Upper lobe of right lung (tissue), 1 donor: Measurements from ENCODE around the gene MATK. TPM values are rescaled to one million over a fixed set of nuclear protein-coding genes. Genes with fewer than 3 reads are reported as not detected.

Source experiments
- ATAC-seq: fragments of 200-7000 bp; cut with Tn5 transposase; one replicate; pipeline ENCODE4 v1.9.1; 2020; ENCODE audit warnings: mild to moderate bottlenecking, moderate library complexity
- DNase-seq: peaks from one replicate; pipeline ENCODE4 v3.0.0-alpha.2; 2020
- H3K27ac ChIP-seq: fragments of 200-600 bp; one replicate; pipeline ENCODE4 v1.8.0; 2022
- H3K27me3 ChIP-seq: fragments of 200-600 bp; one replicate; pipeline ENCODE4 v1.8.0; 2022; ENCODE audit warnings: mild to moderate bottlenecking
- H3K36me3 ChIP-seq: fragments of 200-600 bp; one replicate; pipeline ENCODE4 v1.8.0; 2022
- H3K4me1 ChIP-seq: fragments of 200-600 bp; one replicate; pipeline ENCODE4 v1.8.0; 2022
- H3K4me3 ChIP-seq: fragments of 200-600 bp; one replicate; pipeline ENCODE4 v1.8.0; 2022; ENCODE audit warnings: mild to moderate bottlenecking
- H3K9me3 ChIP-seq: fragments of 200-600 bp; one replicate; pipeline ENCODE4 v1.8.0; 2022
- CTCF ChIP-seq: fragments of 200-600 bp; IDR thresholded peaks from one replicate; pipeline ENCODE4 v1.8.0; 2022; ENCODE audit warnings: antibody characterized with exemption
- intact Hi-C: fragments of 100-400 bp; cut with DNase I; formaldehyde crosslinking; loops from one replicate; pipeline ENCODE4 v1.11.0; 2022
- total RNA-seq: library from RNA; stranded (reverse); fragmentation: NEBNext Ultra II Directional; extraction: Animal tissue kit (Norgen Biotek cat#: 25700); gene quantifications from one replicate; pipeline ENCODE4 v1.2.1, GENCODE V29; 2021
- donor health status: DM: no; HTN: yes; CAD: no; lungs with severe emphysema.

The MATK gene
- total RNA-seq, 1 donor from 2014 or later = 22.6 TPM

DNA sequence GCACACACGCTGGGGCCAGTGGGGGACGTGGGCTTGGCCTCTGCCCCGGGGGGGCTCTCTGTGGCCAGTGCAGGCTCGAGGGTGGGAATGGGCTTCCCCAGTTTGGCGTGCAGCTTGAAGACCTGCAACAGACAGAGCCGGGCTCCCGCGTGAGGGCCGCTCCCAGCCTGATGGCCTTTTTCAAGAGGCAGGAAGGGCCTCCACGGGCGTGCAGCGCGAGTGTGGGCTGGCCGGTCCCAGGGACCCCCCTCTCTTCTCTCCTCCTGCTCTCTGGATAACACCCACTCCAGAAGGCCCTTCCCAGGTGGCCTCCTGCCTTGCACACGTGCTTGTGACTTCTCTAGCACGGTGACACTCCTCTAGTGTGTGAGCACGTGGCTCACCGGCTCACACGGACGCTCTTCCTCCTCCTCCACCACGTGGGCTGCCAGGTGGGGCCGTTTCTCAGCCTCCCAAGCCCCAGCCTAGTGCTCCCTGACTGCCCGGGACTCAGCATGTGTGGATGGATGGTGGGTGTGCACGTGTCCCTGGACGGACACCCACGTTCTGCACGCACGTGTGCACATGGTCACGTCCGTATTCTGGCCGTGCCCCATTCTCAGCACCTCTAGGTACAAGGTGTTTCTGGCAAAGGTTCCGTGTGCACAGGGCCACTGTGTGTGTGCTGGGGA is 39.2 kb upstream of the MATK start:
- intact Hi-C loops = no loop called here
- Histone ChIP-seq H3K36me3 (no peaks in the 10 kb centered on the region), H3K27ac (no peak overlapping the region), H3K27me3 (no peaks in the 10 kb centered on the region), H3K4me3 (no peak overlapping the region), H3K9me3 (no peaks in the 10 kb centered on the region), H3K4me1 (no peaks in the 10 kb centered on the region)
- TF ChIP-seq CTCF = no peak
- DNase-seq (no peak), ATAC-seq (no peak)

DNA sequence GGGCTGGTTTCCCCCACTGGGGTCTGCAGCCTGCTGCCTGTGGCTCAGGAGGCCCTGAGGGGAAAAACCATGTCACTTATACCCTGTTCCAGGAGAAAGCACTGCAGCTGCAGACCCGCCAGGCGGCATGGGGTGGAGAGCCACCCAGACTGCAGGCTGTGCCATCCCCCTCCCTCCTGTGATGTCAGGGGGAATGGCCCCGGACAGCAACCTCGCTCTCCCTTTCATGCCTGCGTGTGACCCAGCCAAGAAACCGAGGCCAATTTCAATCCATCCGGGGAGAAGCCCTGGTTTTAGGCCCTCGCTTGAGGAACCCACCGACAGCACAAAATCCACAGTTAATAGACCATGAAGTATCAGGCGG is 37.2 kb upstream of the MATK start:
- no peak for ATAC-seq
- H3K9me3 ChIP-seq = no peaks in the 10 kb centered on the region
- intact Hi-C loops = no loop called here
- H3K27me3 ChIP-seq = no peaks in the 10 kb centered on the region
- no peak for TF ChIP-seq CTCF
- no peaks in the 10 kb centered on the region for H3K4me1 ChIP-seq
- no peaks in the 10 kb centered on the region for H3K36me3 ChIP-seq
- no peak overlapping the region for H3K4me3 ChIP-seq
- H3K27ac ChIP-seq = no peak overlapping the region
- no peak for DNase-seq

DNA sequence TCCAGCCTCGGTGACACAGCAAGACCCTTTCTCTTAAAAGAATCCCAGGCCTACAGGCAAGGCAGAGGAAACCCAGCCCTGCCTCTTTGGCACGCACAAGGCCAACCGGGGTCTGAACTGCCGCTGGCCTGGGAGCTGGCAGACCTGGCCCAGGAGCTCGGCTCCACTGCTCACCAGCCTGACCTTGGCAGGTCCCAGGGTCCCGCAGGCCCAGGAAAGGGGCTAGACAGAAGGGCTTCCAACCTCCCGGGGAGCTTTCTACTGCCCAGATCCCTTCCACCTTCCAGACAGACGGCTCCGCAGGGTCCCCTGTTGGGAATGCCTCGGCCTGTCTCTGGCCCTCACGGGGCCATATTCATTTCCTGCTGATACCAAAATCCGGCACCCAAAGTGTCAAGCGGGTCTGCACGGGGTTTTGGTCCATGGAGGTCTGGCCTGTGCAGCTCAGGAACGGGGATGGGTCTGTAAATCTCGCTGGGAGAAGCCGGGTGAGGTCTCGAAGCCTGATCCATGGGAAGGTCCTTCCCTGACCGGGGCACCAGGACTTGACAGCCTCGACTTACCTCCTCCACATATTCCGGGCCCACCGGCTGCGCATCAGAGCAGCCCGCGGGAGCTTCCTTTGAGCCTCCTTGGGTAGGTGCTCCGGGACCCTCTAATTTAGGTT is 36.6 kb upstream of the MATK start:
- Histone ChIP-seq H3K36me3 (no peaks in the 10 kb centered on the region), H3K9me3 (no peaks in the 10 kb centered on the region), H3K27me3 (no peaks in the 10 kb centered on the region), H3K27ac (no peak overlapping the region), H3K4me1 (no peaks in the 10 kb centered on the region), H3K4me3 (no peak overlapping the region)
- no peak for ATAC-seq
- no peak for DNase-seq
- intact Hi-C loops = no loop called here
- TF ChIP-seq CTCF = no peak

- Histone ChIP-seq H3K27me3 (no peaks in the 10 kb centered on the region), H3K9me3 (no peaks in the 10 kb centered on the region), H3K4me1 (no peaks in the 10 kb centered on the region), H3K36me3 (no peaks in the 10 kb centered on the region), H3K27ac (no peak overlapping the region), H3K4me3 (no peak overlapping the region)
- DNase-seq (peak; percentile 90), ATAC-seq (peak; percentile 93)
- intact Hi-C loops = no loop called here
- peak; percentile 100 for TF ChIP-seq CTCF
Measured at GRCh38 chr19:3821857-3822364, 35.7 kb upstream of the MATK start.

DNA sequence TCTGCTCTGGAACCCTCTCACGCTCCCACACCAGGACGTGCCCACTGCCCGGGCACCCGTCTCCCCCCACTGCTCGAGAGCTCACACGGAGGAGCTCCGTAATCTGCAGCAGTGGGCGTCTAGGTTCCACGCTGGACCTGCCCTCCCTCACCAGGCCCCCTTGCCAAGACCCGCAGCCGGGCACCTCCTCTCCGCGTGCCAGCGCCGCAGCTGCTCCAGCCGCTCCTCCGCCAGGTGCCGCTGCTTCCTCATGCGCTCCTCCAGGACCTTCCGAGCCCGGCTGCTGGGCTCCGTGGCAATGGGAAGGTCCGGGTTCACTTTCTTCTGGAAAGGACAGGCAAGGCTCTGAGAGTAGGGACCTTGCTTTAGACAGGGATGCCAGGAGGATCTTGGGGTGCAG is 35.0 kb upstream of the MATK start:
- no peak overlapping the region for H3K27ac ChIP-seq
- DNase-seq (no peak), ATAC-seq (no peak)
- H3K9me3 ChIP-seq = no peaks in the 10 kb centered on the region
- intact Hi-C loops = no loop called here
- H3K36me3 ChIP-seq = no peaks in the 10 kb centered on the region
- no peaks in the 10 kb centered on the region for H3K4me1 ChIP-seq
- no peak for TF ChIP-seq CTCF
- no peak overlapping the region for H3K4me3 ChIP-seq
- no peaks in the 10 kb centered on the region for H3K27me3 ChIP-seq
